Natural killer cell (primary cell): ENCODE data around the gene ACER3. TPM values are rescaled to one million over a fixed set of nuclear protein-coding genes. Genes with fewer than 3 reads are reported as not detected.

Source experiments
- ATAC-seq, 3 donors: fragments of 150-1000 bp in 2 of 3; fragments of 200-7000 bp in 1 of 3; cut with Tn5 transposase; 1 replicate in 1 of 3; 2 replicates in 2 of 3; pipeline ENCODE4 v1.10.0; 2021; ENCODE audit warnings: mild to moderate bottlenecking in 2 of 3, moderate library complexity in 2 of 3
- DNase-seq, 2 donors: peaks; one replicate each; pipeline versions ENCODE4 v3.0.0 to v3.0.0-alpha.2; 2013 to 2021; ENCODE audit warnings: mixed read lengths in 1 of 2
- H3K27ac ChIP-seq: one replicate; pipeline ENCODE4 v1.5.1; 2013; ENCODE audit warnings: mild to moderate bottlenecking, low read length
- H3K27me3 ChIP-seq: one replicate; pipeline ENCODE4 v1.6.1; 2013; ENCODE audit warnings: low read length; ENCODE audit not compliant: control insufficient read depth, insufficient read depth
- H3K36me3 ChIP-seq: one replicate; pipeline ENCODE4 v1.6.1; 2013; ENCODE audit warnings: low read length; ENCODE audit not compliant: control insufficient read depth, insufficient read depth
- H3K4me1 ChIP-seq: one replicate; pipeline ENCODE4 v1.6.1; 2013; ENCODE audit warnings: low read length; ENCODE audit not compliant: control insufficient read depth, insufficient read depth
- H3K4me3 ChIP-seq: one replicate; pipeline ENCODE4 v1.5.1; 2013; ENCODE audit warnings: low read length
- H3K9me3 ChIP-seq: one replicate; pipeline ENCODE4 v1.6.1; 2013; ENCODE audit warnings: low read length; ENCODE audit not compliant: control insufficient read depth, insufficient read depth
- H3K27ac Mint-ChIP-seq, 2 donors: one replicate each; pipeline ENCODE4 v1.8.0; 2022; ENCODE audit warnings: mild to moderate bottlenecking in 2 of 2, mixed read lengths in 2 of 2, moderate library complexity in 1 of 2
- H3K27me3 Mint-ChIP-seq, 2 donors: one replicate each; pipeline ENCODE4 v1.8.0; 2022; ENCODE audit warnings: low read depth in 2 of 2, mixed read lengths in 2 of 2
- H3K36me3 Mint-ChIP-seq: one replicate; pipeline ENCODE4 v1.8.0; 2022; ENCODE audit warnings: mixed read lengths
- H3K4me1 Mint-ChIP-seq, 2 donors: one replicate each; pipeline ENCODE4 v1.8.0; 2022; ENCODE audit warnings: mixed read lengths in 2 of 2
- H3K4me3 Mint-ChIP-seq: one replicate; pipeline ENCODE4 v1.8.0; 2022; ENCODE audit warnings: mild to moderate bottlenecking, moderate library complexity, mixed read lengths
- H3K9me3 Mint-ChIP-seq, 2 donors: one replicate each; pipeline ENCODE4 v1.8.0; 2022; ENCODE audit warnings: mixed read lengths in 2 of 2
- CTCF ChIP-seq: fragments of 200-600 bp; IDR thresholded peaks from one replicate; pipeline ENCODE4 v1.8.0; 2022; ENCODE audit warnings: antibody characterized with exemption
- WGBS: methylation state at CpG from one replicate; pipeline ENCODE4 v1.1.7; 2013; ENCODE audit warnings: missing lambda C conversion rate; ENCODE audit not compliant: insufficient coverage; 5-methylcytosine and 5-hydroxymethylcytosine counted together
- intact Hi-C: fragments of 100-400 bp; cut with micrococcal nuclease; formaldehyde crosslinking; loops from one replicate; pipeline ENCODE4 v1.14.2; 2022
- total RNA-seq, 4 donors: library from RNA; stranded (reverse); fragments of 120-200 nt in 1 of 4; gene quantifications; one replicate each; pipeline versions ENCODE4 v1.2.3 to v1.2.4, GENCODE V29; 2013 to 2022

ACER3 gene
- total RNA-seq, 3 donors from 2014 or later (not counting 1 experiment from before 2014, with no cell fraction given), result 12.1 to 14.8 (median 13.6) TPM

GRCh38 chr11:76919887-76920746 is 59.4 kb downstream of the ACER3 start:
- no peaks in the 10 kb centered on the region for H3K36me3 Mint-ChIP-seq
- Histone ChIP-seq H3K4me1 (peaks cover 4% of the 10 kb centered on the region), H3K27ac (no peak overlapping the region), H3K27me3 (no peaks in the 10 kb centered on the region), H3K4me3 (no peak overlapping the region), H3K9me3 (no peaks in the 10 kb centered on the region), H3K36me3 (no peaks in the 10 kb centered on the region)
- H3K4me1 Mint-ChIP-seq, result peaks cover 11 to 12% of the 10 kb centered on the region in 2 donors
- H3K4me3 Mint-ChIP-seq, result peak overlapping the region; percentile 75
- no peaks in the 10 kb centered on the region for H3K9me3 Mint-ChIP-seq
- peak overlapping the region in 1 of 2 donors; percentile 35 for H3K27ac Mint-ChIP-seq
- 49% methylated on average over 6 of the region's 7 CpGs for WGBS
- no peaks in the 10 kb centered on the region for H3K27me3 Mint-ChIP-seq
- TF ChIP-seq CTCF, result peak; percentile 89
- peak; percentile 75 to 84 (median 78) for ATAC-seq
- intact Hi-C loops, result loop anchor here (5.0 kb wide), 2 partner anchors 113 to 172 kb away; no protein-coding TSS in a partner anchor
- DNase-seq, result peak; percentile 36 to 86

GRCh38 chr11:76927160-76927559 is 66.4 kb downstream of the ACER3 start:
- DNase-seq, result no peak
- Histone ChIP-seq H3K36me3 (no peaks in the 10 kb centered on the region), H3K9me3 (no peaks in the 10 kb centered on the region), H3K27me3 (no peaks in the 10 kb centered on the region), H3K27ac (no peak overlapping the region), H3K4me3 (no peak overlapping the region), H3K4me1 (no peaks in the 10 kb centered on the region)
- TF ChIP-seq CTCF, result no peak
- Mint-ChIP-seq H3K4me3 (no peak overlapping the region), H3K9me3 (no peaks in the 10 kb centered on the region), H3K36me3 (no peaks in the 10 kb centered on the region), H3K27me3 (no peaks in the 10 kb centered on the region), H3K27ac (no peak overlapping the region), H3K4me1 (peaks cover 0 to 5% of the 10 kb centered on the region in 2 donors)
- ATAC-seq, result no peak
- WGBS, result 97% methylated on average over 3 of the region's 5 CpGs
- intact Hi-C loops, result no loop called here

GRCh38 chr11:76935042-76935441 is 74.3 kb downstream of the ACER3 start:
- no peak for DNase-seq
- H3K4me1 ChIP-seq, result no peaks in the 10 kb centered on the region
- WGBS, result no CpG with 5 or more reads among the region's 3 CpGs
- H3K9me3 ChIP-seq, result peaks cover 3% of the 10 kb centered on the region
- Mint-ChIP-seq H3K4me1 (no peaks in the 10 kb centered on the region), H3K27me3 (no peaks in the 10 kb centered on the region), H3K9me3 (peaks cover 0 to 3% of the 10 kb centered on the region in 2 donors), H3K27ac (no peak overlapping the region), H3K36me3 (peaks cover 8% of the 10 kb centered on the region), H3K4me3 (no peak overlapping the region)
- no peaks in the 10 kb centered on the region for H3K27me3 ChIP-seq
- H3K27ac ChIP-seq, result no peak overlapping the region
- intact Hi-C loops, result no loop called here
- peaks cover 5% of the 10 kb centered on the region for H3K36me3 ChIP-seq
- TF ChIP-seq CTCF, result no peak
- no peak overlapping the region for H3K4me3 ChIP-seq
- no peak for ATAC-seq
